Naive B cell (primary cell): ENCODE data around the gene GBX1. TPM values are rescaled to one million over a fixed set of nuclear protein-coding genes. Genes with fewer than 3 reads are reported as not detected.

Experiments used
- ATAC-seq, 2 donors: fragments of 150-1000 bp; cut with Tn5 transposase; 2 replicates each; pipeline ENCODE4 v1.10.0; 2021; ENCODE audit warnings: low read depth in 2 of 2, mild to moderate bottlenecking in 2 of 2, moderate library complexity in 2 of 2
- DNase-seq: peaks from one replicate; pipeline ENCODE4 v3.0.0; 2022
- H3K27ac Mint-ChIP-seq, 6 donors: one replicate each; pipeline ENCODE4 v1.8.0; 2020 to 2022; ENCODE audit warnings: mild to moderate bottlenecking in 6 of 6, mixed read lengths in 6 of 6, moderate library complexity in 5 of 6, inconsistent platforms in 2 of 6
- H3K27me3 Mint-ChIP-seq, 3 donors: one replicate each; pipeline ENCODE4 v1.8.0; 2021 to 2022; ENCODE audit warnings: mixed read lengths in 3 of 3, mild to moderate bottlenecking in 1 of 3
- H3K36me3 Mint-ChIP-seq, 2 donors: one replicate each; pipeline ENCODE4 v1.8.0; 2020 to 2022; ENCODE audit warnings: mixed read lengths in 2 of 2, inconsistent platforms in 1 of 2, mild to moderate bottlenecking in 1 of 2
- H3K4me1 Mint-ChIP-seq, 3 donors: one replicate each; pipeline ENCODE4 v1.8.0; 2020 to 2022; ENCODE audit warnings: mixed read lengths in 3 of 3, inconsistent platforms in 1 of 3, mild to moderate bottlenecking in 1 of 3, moderate library complexity in 1 of 3
- H3K4me3 Mint-ChIP-seq, 8 donors: one replicate each; pipeline ENCODE4 v1.8.0; 2020 to 2022; ENCODE audit warnings: mild to moderate bottlenecking in 8 of 8, mixed read lengths in 8 of 8, moderate library complexity in 8 of 8, inconsistent platforms in 2 of 8
- H3K9me3 Mint-ChIP-seq, 7 donors: one replicate each; pipeline ENCODE4 v1.8.0; 2020 to 2022; ENCODE audit warnings: mixed read lengths in 7 of 7, mild to moderate bottlenecking in 5 of 7, inconsistent platforms in 2 of 7, moderate library complexity in 1 of 7
- polyA plus RNA-seq, 6 donors: library from polyadenylated mRNA; unstranded; fragments of 300-500 nt; fragmentation: Illumina TruSeq; gene quantifications; one replicate each; pipeline ENCODE4 v1.2.3, GENCODE V29; 2021; ENCODE audit warnings: low read depth in 6 of 6

The GBX1 gene
- not detected for polyA plus RNA-seq

- peaks cover 36 to 42% (median 39%) of the 10 kb centered on the region in 3 donors for H3K27me3 Mint-ChIP-seq
- H3K4me3 Mint-ChIP-seq: peak within 1 kb of the TSS; percentile 67 to 84 (median 80)
- peaks cover 9 to 15% (median 13%) of the 10 kb centered on the region in 3 donors for H3K4me1 Mint-ChIP-seq
- H3K27ac Mint-ChIP-seq: peak within 1 kb of the TSS in 2 of 6 donors; percentile 36 to 47
- H3K36me3 Mint-ChIP-seq: no peaks in the 10 kb centered on the region
- H3K9me3 Mint-ChIP-seq: peaks cover 0 to 4% (median 0%) of the 10 kb centered on the region in 7 donors
- DNase-seq (no peak), ATAC-seq (peak; percentile 56 to 58)
Measured at GRCh38 chr7:151167197-151167961, at the start of gene GBX1. Gene GBX1, minus strand, starts transcription at chr7:151167694. Its CDS starts 146 bp downstream, at chr7:151167548.

- H3K27me3 Mint-ChIP-seq: no peaks in the 10 kb centered on the region
- no peak for ATAC-seq
- DNase-seq: no peak
- peak overlapping the region in 2 of 6 donors; percentile 73 to 75 for H3K27ac Mint-ChIP-seq
- no peaks in the 10 kb centered on the region for H3K9me3 Mint-ChIP-seq
- H3K36me3 Mint-ChIP-seq: peaks cover 20 to 41% of the 10 kb centered on the region in 2 donors
- no peak overlapping the region for H3K4me3 Mint-ChIP-seq
- peaks cover 0 to 7% (median 0%) of the 10 kb centered on the region in 3 donors for H3K4me1 Mint-ChIP-seq
Measured at GRCh38 chr7:151215396-151215795, 47.9 kb upstream of the GBX1 start.

GRCh38 chr7:151213826-151214225, 46.3 kb upstream of the GBX1 start:
- ATAC-seq (no peak), DNase-seq (no peak)
- no peak overlapping the region for H3K27ac Mint-ChIP-seq
- peaks cover 0 to 7% (median 0%) of the 10 kb centered on the region in 3 donors for H3K4me1 Mint-ChIP-seq
- H3K9me3 Mint-ChIP-seq: no peaks in the 10 kb centered on the region
- no peaks in the 10 kb centered on the region for H3K27me3 Mint-ChIP-seq
- H3K36me3 Mint-ChIP-seq: peaks cover 17 to 33% of the 10 kb centered on the region in 2 donors
- H3K4me3 Mint-ChIP-seq: no peak overlapping the region

- H3K27me3 Mint-ChIP-seq: no peaks in the 10 kb centered on the region
- no peak for DNase-seq
- no peak for ATAC-seq
- H3K27ac Mint-ChIP-seq: peak overlapping the region in 1 of 6 donors; percentile 74
- H3K36me3 Mint-ChIP-seq: peaks cover 15 to 21% of the 10 kb centered on the region in 2 donors
- H3K4me3 Mint-ChIP-seq: no peak overlapping the region
- H3K9me3 Mint-ChIP-seq: no peaks in the 10 kb centered on the region
- H3K4me1 Mint-ChIP-seq: peaks cover 0 to 7% (median 0%) of the 10 kb centered on the region in 3 donors
Measured at GRCh38 chr7:151212626-151213025, 45.1 kb upstream of the GBX1 start.

GRCh38 chr7:151211155-151211772, 43.8 kb upstream of the GBX1 start:
- H3K36me3 Mint-ChIP-seq: peaks cover 15 to 20% of the 10 kb centered on the region in 2 donors
- H3K4me1 Mint-ChIP-seq: peaks cover 4 to 7% (median 7%) of the 10 kb centered on the region in 3 donors
- H3K4me3 Mint-ChIP-seq: no peak overlapping the region
- H3K27ac Mint-ChIP-seq: peak overlapping the region in 1 of 6 donors; percentile 19
- ATAC-seq (no peak), DNase-seq (no peak)
- H3K9me3 Mint-ChIP-seq: no peaks in the 10 kb centered on the region
- peaks cover 0 to 11% (median 0%) of the 10 kb centered on the region in 3 donors for H3K27me3 Mint-ChIP-seq

- ATAC-seq (no peak), DNase-seq (no peak)
- H3K4me3 Mint-ChIP-seq: no peak within 1 kb of the TSS
- H3K27ac Mint-ChIP-seq: peak within 1 kb of the TSS in 2 of 6 donors; percentile 19 to 60
- H3K36me3 Mint-ChIP-seq: peaks cover 12 to 14% of the 10 kb centered on the region in 2 donors
- peaks cover 1 to 7% (median 4%) of the 10 kb centered on the region in 3 donors for H3K4me1 Mint-ChIP-seq
- H3K9me3 Mint-ChIP-seq: no peaks in the 10 kb centered on the region
- peaks cover 0 to 21% (median 8%) of the 10 kb centered on the region in 3 donors for H3K27me3 Mint-ChIP-seq
Measured at GRCh38 chr7:151210087-151210854, 42.8 kb upstream of the GBX1 start, which contains the start of gene H2BK1. Gene H2BK1, minus strand, starts transcription at chr7:151210488. Its CDS starts 170 bp downstream, at chr7:151210318.

GRCh38 chr7:151209588-151209987, 42.1 kb upstream of the GBX1 start:
- H3K4me1 Mint-ChIP-seq: peaks cover 0 to 7% (median 4%) of the 10 kb centered on the region in 3 donors
- H3K27me3 Mint-ChIP-seq: peaks cover 0 to 27% (median 15%) of the 10 kb centered on the region in 3 donors
- no peak overlapping the region for H3K27ac Mint-ChIP-seq
- H3K4me3 Mint-ChIP-seq: no peak overlapping the region
- H3K36me3 Mint-ChIP-seq: peaks cover 6 to 7% of the 10 kb centered on the region in 2 donors
- no peak for ATAC-seq
- no peaks in the 10 kb centered on the region for H3K9me3 Mint-ChIP-seq
- DNase-seq: no peak

GRCh38 chr7:151208253-151208862, 40.9 kb upstream of the GBX1 start:
- Mint-ChIP-seq H3K36me3 (no peaks in the 10 kb centered on the region), H3K27ac (no peak overlapping the region), H3K9me3 (no peaks in the 10 kb centered on the region), H3K4me1 (peaks cover 0 to 7% (median 4%) of the 10 kb centered on the region in 3 donors), H3K27me3 (peaks cover 0 to 31% (median 27%) of the 10 kb centered on the region in 3 donors), H3K4me3 (no peak overlapping the region)
- ATAC-seq (no peak), DNase-seq (no peak)

GRCh38 chr7:151207804-151208203, 40.3 kb upstream of the GBX1 start:
- Mint-ChIP-seq H3K36me3 (no peaks in the 10 kb centered on the region), H3K27me3 (peaks cover 2 to 36% (median 33%) of the 10 kb centered on the region in 3 donors), H3K4me1 (peaks cover 0 to 7% (median 4%) of the 10 kb centered on the region in 3 donors), H3K27ac (no peak overlapping the region), H3K9me3 (no peaks in the 10 kb centered on the region), H3K4me3 (no peak overlapping the region)
- DNase-seq (no peak), ATAC-seq (no peak)

GRCh38 chr7:151207315-151207714, 39.8 kb upstream of the GBX1 start:
- ATAC-seq (no peak), DNase-seq (no peak)
- H3K36me3 Mint-ChIP-seq: no peaks in the 10 kb centered on the region
- no peak overlapping the region for H3K4me3 Mint-ChIP-seq
- no peaks in the 10 kb centered on the region for H3K9me3 Mint-ChIP-seq
- H3K27ac Mint-ChIP-seq: no peak overlapping the region
- peaks cover 6 to 40% (median 34%) of the 10 kb centered on the region in 3 donors for H3K27me3 Mint-ChIP-seq
- peaks cover 0 to 7% (median 4%) of the 10 kb centered on the region in 3 donors for H3K4me1 Mint-ChIP-seq

- Mint-ChIP-seq H3K36me3 (no peaks in the 10 kb centered on the region), H3K27ac (peak overlapping the region in 1 of 6 donors; percentile 47), H3K9me3 (no peaks in the 10 kb centered on the region), H3K27me3 (peaks cover 10 to 43% (median 34%) of the 10 kb centered on the region in 3 donors), H3K4me1 (peaks cover 0 to 7% (median 4%) of the 10 kb centered on the region in 3 donors), H3K4me3 (no peak overlapping the region)
- DNase-seq (no peak), ATAC-seq (no peak)
Measured at GRCh38 chr7:151206914-151207313, 39.4 kb upstream of the GBX1 start.

GRCh38 chr7:151205730-151206129, 38.2 kb upstream of the GBX1 start:
- H3K27ac Mint-ChIP-seq: peak overlapping the region in 1 of 6 donors; percentile 33
- no peaks in the 10 kb centered on the region for H3K9me3 Mint-ChIP-seq
- peaks cover 14 to 55% (median 46%) of the 10 kb centered on the region in 3 donors for H3K27me3 Mint-ChIP-seq
- DNase-seq (no peak), ATAC-seq (no peak)
- H3K36me3 Mint-ChIP-seq: no peaks in the 10 kb centered on the region
- peaks cover 0 to 7% (median 4%) of the 10 kb centered on the region in 3 donors for H3K4me1 Mint-ChIP-seq
- H3K4me3 Mint-ChIP-seq: no peak overlapping the region
